IPS-NIHi11 (cell line): Measurements from ENCODE around the gene CAMK1D.
"Not testable (repeated sequence)": the region's sequence is repeated elsewhere in the genome, so short reads cannot be mapped to it uniquely, and the experiment has no call there.

Experiments used
- DNase-seq: peaks from one replicate; pipeline ENCODE4 v3.0.0; 2012; ENCODE audit warnings: mixed read lengths, low spot score

Gene CAMK1D

DNA sequence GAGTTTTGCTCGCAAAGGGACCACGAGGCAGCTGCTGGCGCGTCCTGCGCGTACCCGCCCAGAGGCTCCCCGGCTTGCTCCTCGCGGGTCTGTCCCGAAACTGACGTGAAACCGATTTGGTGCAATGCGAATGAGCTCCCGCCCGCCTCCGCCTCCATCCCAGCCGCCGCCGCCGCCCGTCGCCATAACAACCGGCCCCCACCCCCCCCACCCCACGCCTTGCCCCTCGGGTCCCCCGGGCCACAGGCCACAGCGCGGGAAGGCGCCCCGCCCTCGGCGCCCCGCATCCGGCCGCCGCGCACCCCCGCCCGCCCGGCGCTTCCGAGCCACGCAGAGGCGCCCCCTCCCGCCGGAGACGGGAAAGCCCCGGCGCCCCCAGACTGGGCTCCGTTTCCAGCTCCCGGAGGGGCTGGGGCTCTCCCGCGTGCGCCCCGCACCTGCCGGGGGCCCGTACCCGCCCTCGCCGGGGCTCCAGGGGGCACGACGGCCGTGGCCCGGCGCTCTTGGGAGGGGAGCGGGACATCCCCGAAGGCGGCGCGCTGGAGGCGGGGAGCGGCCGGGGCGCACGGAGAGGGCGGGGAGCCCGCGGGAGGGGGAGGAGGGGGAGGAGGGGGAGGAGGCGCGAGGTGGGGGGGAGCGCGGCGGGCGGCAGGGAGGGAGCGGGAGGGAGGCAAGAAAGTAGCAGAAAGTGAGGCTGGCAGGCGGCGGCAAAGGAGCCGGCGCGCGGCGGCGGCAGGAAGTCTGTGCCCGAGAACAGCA lies at the start of gene CAMK1D:
CAMK1D (plus strand) TSS at position 678 of the 759 bp plus-strand sequence.
- peak; percentile 89 for DNase-seq

DNA sequence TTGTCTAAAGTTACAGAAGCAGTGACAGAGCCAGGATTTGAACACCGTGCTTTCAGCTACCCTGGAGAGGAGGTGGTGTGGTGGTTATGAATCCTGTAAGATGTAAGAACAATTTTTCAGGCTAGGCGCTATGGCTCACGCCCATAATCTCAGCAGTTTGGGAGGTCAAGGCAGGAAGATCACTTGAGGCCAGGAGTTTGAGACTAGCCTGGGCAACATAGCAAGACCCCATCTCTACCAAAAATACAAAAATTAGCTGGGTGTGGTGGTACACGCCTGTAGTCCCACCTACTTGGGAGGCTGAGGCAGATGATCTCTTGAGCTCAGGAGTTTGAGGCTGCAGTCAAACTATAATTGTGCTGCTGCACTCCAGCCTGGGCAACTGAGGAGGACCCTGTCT lies 48.3 kb upstream of the CAMK1D start:
- not testable (repeated sequence) for DNase-seq

DNA sequence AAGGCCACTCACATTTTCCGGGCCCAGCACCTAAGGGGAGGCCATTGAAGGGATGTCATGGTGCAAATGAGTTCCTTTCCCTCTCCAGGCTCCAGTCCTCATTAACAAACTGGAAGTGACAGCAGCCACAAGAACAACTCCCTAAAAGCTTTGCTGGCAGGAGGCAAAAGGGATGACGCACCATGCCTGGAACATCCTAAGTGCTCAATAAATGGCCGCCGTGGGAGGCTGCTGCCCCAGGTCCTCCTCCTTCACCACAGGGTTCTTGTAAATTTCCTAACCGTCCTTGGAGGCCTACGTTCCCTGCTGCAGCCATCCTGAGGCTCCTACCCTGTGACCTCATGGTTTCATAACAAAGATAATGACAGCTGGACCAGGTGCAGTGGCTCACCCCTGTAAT lies 41.3 kb upstream of the CAMK1D start:
- DNase-seq: no peak

DNA sequence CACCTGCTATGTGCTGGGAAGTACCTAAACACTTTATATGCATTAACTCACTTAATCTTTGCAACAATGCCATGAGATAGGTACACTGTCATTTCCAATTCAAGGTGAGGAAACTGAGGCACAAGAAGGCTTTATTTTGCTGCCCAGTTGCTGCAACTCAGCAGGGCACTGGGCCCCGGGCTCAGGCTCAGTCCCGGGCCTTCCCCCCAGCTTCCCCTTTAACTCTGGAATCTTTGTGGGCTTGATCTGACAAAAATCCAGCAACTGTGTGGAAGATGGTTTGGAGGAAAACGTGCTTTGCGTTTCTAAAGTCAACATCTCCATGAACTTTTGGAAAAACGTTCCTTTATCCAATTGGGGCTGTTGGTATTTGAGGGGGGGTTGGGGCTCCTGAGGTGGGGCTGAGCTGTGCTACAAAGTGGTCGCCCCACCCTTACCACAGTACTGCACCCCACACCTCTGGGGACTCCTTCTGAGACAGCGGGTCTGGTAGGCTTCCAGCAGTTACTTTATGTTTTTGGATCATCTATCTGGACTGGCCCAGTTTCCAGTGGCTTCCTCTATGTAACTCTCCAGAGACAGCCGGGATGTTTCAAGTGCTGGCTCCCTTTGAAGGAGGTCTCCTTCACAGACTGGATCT lies 40.5 kb upstream of the CAMK1D start:
- no peak for DNase-seq

DNA sequence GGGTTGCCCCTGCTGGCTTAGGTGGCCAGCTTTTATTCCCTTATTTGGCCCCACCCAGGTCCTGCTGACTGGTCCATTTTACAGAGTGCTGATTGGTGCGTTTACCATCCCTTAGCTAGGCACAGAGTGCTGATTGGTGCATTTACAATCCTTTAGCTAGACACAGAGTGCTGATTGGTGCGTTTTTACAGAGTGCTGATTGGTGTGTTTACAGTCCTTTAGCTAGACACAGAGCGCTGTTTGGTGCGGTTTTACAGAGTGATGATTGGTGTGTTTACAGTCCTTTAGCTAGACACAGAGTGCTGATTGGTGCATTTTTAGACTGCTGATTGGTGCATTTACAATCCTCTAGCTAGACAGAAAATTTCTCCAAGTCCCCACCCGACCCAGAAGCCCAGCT lies 39.6 kb upstream of the CAMK1D start:
- DNase-seq: not testable (repeated sequence)

DNA sequence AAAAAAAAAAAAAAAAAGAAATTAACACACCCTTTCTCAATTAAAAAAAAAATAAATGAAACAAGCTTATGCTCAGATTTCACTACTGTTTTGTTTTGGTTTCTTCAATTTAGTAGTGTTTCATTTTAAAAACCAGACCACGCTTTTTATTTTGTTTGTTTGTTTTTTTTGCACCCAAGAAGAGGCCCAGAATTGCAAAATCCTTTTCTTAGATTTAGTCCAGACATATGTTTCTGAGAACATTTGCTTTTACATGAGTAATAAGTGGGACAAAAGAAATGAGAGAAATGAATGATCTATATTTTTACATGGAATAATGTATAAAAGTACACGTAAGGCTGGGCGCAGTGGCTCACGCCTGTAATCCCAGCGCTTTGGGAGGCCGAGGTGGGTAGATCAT lies 34.5 kb upstream of the CAMK1D start:
- DNase-seq: no peak

DNA sequence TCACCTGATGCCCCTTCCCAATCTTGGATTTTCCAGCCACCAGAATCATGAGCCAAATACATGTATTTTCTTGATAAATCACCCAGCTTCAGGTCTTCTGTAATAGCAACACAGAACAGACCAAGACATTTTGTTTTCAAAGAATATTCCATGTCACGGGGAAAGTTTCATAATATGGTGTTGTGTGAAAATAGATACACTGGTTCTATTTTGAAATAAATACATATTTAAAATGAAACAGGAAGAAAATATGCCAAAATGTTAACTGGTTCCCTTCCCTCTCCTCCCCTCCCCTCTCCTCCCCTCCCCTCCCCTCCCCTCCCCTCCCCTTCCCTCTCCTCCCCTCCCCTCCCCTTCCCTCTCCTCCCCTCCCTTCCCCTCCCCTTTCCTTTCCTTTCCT lies 30.3 kb upstream of the CAMK1D start:
- DNase-seq: no peak

DNA sequence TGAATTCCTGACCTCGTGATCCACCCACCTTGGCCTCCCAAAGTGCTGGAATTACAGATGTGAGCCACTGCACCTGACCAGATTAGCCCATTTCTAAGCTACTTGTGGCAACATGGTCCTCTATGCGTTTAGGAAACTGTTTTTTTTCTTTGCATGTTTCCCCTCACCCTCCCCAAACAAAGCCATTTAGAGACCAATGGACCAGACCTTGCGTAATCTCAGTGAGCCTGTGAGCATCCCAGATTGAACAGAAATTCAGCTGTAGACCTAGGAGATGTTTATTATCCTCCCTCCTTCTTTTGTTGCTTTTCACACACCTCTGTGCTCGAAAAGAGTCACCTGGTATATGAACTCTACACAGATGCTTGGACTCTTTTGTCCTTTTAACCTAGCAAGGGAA lies 28.5 kb upstream of the CAMK1D start:
- no peak for DNase-seq

DNA sequence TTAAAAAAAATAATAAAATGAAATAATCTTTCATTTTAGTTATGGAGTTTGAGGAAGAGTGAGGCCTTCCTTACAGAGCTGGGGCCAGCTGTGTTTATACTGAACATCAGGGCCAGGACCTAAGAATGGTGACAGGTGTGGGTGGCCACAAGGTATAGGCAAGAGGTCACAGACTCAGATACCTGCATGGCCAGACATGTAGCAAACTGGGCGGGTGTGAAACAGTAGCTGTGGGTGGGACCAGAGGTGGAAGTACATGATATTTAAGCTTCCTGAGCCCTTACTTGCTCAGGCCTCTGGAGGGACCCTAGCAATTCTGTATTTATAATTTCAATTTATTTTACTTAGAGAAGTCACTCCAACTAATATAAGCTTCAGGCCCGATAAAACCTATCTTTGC lies 27.7 kb upstream of the CAMK1D start:
- peak; percentile 18 for DNase-seq

DNA sequence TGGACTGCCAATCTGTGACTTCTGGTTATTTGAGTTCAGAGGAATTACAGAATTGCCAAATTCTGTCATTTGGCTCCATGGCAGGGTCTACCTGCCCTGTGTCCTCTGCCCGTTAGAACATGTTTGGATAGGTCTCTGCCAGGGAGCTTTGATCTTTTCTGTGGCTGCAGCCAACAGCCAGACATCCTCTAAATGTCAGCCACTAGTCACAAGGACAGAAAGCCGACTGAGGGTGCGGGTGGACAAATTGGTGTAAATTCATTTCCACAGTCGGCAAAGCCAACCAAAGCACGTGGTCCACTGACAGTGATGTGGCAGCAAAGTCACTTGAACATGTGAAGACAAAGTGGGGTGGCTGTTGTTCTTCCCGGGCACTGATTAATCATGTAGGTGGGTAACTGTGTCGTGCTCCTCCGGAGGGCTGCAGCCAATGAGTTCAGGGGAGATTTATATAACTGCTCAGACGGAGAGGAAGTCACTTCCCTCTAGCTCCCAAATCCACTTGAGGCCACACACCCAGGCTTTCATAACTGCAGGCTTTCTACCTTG lies 26.7 kb upstream of the CAMK1D start:
- DNase-seq: no peak

DNA sequence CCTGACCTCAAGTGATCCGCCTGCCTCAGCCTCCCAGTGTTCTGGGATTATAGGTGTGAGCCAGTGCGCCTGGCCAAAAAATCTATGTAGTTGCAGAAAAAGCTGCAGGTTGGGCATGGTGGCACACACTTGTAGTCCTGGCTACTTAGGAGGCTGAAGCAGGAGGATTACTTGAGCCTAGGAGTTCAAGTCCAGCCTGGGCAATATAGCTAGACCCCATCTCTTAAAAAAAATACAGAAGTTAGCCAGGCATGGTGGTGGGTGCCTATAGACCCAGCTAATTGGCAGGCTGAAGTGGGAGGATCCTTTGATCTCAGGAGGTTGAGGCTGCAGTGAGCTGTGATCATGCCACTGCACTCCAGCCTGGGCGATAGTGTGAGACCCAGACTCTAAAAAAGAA lies 24.8 kb upstream of the CAMK1D start:
- no peak for DNase-seq

DNA sequence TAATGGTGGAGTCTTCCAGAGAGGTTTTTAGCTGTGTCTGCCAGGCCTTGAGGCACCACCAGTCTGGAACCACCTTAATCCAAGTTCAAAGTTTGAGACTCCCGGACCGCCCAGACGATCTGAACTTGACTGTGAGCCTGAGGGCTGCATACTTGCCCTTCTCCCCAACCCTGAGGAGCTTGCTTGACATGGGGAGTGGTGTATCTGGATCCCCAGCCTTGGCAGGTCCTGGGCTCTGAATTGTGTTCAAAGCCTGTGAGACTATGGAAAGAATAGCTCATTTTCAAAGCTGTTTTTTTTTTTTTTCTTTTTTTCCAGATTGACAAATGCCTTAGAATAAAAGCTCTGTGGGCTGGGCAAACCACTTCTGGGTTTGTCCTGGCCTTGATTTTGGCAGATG lies 22.3 kb upstream of the CAMK1D start:
- DNase-seq: no peak

DNA sequence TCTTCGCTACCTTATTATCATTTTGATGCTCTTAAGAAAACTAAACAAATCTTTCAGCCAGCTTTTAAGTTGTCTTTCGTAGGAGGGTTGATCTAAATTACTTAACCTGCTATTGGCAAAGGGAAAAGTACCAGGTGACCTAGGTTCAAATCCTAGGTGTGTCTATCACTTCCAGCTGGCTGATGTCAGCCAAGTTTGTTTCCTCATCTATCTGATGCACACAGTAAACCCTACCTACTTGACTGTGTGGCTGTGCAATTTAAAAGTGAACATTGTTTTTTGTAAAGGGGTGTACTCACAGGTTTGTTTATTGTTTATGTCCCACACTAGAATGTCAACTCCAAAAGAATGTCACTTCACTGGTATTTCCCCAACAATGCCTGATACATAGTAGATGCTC lies 21.9 kb upstream of the CAMK1D start:
- no peak for DNase-seq

DNA sequence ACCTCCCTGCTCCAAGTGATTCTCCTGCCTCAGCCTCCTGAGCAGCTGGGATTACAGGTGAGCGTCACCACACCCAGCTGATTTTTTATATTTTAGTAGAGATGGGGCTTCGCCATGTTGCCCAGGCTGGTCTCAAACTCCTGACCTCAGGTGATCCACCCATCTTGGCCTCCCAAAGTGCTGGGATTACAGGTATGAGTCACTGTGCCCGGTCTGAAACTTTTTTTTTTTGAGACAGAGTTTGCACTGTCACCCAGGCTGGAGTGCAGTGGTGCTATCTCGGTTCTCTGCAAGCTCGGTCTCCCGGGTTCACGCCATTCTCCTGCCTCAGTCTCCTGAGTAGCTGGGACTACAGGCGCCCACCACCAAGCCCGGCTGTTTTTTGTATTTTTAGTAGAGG lies 21.0 kb upstream of the CAMK1D start:
- not testable (repeated sequence) for DNase-seq

DNA sequence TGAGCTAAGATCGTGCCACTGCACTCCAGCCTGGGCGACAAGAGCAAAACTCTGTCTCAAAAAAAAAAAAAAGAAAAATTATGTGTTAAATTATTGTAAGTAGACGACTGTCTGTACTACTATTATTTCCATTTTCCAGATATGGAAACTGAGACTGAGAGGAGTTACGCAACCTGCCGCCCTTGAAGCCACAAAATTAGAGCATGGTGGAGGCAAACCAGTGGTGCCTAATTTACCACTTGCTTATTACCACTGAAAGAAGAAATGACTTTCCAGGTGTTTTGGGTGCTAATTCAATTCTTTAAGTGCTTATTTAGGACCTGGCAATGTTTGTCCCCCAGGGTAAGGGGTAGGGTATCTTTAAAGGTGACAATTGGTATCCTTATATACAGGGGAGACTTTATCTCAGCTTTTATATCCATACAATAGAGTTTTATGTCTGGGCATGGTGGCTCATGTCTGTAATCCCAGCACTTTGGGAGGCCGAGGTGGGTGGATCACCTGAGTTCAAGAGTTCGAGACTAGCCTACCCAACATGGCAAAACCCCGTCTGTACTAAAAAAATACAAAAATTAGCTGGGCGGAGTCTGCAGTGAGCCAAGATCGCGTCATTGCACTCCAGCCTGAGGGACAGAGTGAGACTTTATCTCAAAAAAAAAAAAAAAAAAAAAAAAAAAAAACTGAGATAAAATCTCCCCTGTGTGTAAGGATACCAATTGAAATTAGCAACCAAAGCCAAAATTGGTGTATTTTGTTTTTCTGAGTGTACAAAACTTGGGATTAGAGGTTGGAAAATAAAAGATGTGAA lies 16.6 kb upstream of the CAMK1D start:
- DNase-seq: no peak

DNA sequence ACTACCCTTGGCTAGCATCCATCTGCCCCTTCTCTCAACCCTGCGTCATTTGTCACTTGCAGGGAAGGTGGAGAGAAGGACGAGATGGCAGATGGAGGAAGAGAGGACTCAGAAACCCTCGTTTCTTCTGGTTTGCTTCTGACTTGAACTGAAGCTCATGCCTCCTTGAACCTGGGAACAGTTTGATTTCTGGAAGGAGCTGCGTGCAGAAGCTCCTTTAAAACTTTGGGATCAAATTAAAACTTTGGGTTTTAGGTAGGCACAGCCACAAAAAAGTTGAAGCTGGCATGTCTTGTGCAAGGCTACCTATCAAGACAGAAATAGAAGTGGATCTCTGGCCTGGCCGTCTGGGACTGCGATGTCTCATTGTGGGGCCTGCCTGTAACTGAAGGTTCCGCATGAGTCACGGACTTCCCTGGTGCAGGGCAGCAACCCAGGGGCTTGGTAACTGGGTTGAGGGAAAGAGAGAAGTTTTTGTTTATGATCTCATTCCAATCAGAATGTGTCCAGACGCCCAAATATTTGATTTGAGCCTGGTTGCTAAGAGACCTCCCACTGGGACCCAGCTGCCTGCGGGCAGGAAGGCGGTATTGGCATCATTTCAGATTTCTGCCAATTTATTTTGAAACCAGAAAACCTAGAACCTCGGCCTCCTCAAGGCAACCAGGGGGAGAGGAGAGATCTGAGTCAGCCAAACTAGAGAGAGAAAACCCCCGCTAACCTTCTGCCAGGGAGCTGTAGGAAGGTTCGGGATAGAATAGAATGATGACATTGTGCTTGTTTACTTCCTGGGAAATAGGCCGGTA lies 15.8 kb upstream of the CAMK1D start:
- peak; percentile 68 for DNase-seq

DNA sequence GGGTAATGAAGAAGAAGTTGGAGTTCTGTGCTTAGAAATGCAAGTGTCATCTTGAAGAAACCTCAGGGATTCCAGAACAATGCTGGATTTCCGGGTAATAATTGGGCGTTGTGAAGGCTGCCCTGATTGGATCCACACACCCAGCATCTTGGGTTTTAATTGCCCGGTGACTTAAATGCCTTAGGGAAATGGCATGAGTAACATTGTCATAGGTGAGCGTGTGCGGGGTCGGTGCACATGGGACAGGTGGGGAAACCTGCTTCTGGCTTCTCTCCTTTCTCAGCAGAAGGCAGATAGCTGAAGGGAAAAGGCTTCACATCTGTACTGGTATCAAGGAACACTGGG lies 15.2 kb upstream of the CAMK1D start:
- DNase-seq: no peak

DNA sequence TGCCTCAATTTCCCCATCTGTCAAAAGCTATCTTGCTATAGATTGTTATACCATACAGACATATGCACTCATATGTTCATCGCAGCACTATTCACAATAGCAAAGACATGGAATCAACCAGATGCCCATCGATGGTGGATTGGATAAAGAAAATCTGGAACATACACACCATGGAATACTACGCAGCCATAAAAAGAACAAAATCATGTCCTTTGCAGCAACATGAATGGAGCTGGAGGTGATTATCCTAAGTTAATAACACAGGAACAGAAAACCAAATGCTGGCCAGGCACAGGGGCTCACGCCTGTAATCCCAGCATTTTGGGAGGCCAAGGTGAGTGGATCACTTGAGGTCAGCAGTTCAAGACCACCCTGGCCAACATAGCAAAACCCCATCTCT lies 14.2 kb upstream of the CAMK1D start:
- DNase-seq: not testable (repeated sequence)

DNA sequence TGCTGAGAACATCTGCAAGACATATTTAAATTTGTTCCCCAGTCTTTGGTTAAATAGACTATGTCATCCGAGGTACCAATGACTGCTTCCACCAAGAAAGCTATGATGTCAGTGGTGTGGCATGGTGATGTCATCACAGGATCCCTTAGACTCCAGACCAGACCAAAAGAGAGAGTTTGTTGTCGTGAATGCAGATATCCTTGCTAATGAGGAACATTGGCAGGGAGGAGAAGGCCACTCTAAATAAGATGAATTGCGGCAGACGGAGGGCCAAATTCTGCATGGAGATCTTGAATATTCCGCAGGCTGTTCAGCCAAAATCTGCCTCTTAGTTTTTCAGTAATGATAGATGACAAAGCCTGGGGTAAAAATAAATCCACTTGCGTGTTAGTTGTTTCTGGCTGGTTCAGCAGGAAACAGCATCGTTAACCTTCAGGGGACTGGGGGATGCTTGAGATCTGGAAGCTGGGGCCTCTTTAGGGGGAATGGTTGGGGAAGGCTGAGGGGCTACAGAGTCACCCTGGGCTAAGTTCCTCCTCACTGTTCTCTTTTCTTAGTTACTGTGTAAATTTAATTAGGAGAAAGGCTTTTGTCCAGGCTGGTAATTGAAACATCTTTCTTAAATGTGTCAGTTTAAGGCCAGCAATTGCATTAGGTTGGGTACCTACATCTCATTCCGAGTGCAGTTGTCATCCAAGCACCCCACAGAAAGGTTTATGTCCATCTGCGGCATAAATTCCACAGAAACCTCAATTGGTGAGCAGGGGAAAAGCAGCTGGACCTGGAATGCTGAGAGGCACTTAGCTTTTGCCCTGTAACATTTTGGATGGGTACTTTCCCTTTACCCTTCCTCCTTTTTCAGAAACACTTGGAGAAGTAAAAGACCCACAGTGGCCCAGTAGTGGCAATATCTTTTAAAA lies 11.6 kb upstream of the CAMK1D start:
- no peak for DNase-seq

DNA sequence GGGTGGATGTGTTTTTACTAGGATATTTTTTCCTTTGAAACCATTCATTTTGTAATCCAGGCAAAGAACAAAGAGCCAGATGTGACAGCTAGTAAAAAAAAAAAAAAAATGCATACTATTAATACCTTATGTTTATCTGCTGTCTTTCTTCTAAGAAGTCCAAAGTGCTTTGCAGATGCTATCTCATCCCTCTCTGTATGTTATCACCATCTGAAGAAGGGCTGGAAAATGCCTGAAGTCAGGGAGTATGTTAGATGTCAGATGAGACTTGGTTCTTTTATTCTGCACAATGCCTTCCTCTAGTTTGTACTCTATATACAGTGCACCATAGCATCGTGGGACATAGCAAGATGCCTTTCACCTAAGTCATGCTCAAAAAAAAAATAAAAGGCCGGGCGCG lies 10.4 kb upstream of the CAMK1D start:
- DNase-seq: no peak

DNA sequence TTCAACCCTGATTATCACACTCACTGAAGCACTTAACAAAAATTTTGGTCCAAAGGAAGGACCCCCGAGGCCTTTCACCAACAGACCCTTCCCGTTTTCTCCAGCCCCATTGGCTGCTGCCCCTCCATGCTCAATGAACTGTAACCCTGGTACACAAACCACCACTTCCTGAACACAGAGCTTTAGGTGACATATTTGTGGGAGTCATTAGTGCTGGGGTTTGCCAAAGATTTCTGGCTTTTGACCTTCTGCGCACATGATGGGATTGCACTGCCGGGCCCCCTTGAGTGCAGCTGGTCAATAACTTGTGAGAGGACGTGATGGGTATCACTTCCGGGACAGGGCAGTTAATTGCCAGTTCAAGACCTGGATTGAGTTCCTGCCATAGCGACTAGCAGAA lies 9.0 kb upstream of the CAMK1D start:
- no peak for DNase-seq
